ENCODE results near the gene ZNF609. TPM values are rescaled to one million over a fixed set of nuclear protein-coding genes. Genes with fewer than 3 reads are reported as not detected.

The ZNF609 gene
- total RNA-seq, 1 experiment from 2014 or later: 12.9 TPM

DNA sequence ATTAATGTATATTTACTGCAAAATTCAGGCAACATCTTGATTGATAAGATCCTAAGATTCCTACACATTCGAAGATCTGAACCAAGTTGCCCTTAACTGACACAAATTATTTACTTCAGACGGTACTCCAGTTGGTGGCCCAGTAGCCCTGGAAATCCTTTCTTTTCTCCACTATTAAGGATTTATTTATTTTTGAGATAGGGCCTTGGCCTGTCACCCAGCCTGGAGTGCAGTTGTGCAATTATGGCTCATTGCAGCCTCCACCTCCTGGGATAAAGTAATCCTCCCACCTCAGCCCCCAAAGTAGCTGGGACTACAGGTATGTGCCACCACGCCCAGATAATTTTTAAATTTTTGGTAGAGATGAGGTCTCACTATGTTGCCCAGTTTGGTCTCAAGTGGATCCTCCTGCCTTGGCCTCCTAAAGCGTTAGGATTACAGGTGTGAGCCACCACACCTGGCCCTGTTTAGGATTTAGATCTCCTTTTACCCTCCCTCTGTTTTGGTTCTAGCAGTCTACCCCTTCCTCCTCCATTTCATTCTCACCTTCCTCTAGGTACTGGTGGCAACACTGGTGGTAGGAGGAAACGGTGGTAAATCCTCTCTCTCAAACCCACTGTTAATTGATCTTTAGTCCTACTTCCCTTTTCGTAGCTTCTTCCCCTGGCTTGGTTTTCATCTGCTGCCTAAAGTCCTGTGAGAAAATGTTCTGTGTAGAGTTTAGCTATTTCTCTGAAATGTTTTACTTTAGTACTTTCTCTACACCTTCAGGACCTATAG lies 12.7 kb upstream of the ZNF609 start:
- no peak for DNase-seq (ENCODE audit: low read depth, low spot score)
- in situ Hi-C loops (cut with HindIII; ENCODE audit: low pct_unique_long_range_greater_than_20kb, low sequenced_read_pairs): no loop called here

DNA sequence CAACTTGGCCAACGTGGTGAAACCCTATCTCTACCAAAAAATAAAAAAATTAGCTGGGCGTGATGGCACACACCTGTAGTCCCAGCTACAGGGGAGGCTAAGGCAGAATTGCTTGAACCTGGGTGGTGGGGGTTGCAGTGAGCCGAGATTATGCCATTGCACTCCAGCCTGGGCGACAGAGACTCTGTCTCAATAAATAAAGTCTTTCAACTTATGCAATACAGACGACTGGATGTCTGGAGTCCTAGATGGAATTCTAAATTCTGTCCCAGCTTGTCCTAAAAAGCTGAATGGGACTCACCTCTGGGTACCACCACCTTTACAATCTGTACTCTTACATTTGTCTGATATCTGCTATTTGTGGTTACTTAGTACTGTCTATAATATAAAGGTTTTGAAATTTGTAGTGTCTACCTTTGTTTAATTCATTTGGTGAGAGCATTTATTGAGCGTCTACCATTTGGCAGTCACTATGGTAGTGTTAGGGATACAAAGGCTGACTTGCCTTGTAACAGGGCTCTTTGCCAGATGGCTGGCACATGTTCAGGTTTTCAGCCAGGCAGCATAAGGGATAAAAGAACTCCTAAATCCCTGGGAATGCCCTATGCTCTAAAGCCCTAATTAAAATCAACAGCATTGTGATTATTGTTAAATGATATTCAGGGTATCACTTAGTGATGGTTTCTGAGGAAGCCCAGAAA lies 7.2 kb upstream of the ZNF609 start:
- no peak for DNase-seq (ENCODE audit: low read depth, low spot score)
- in situ Hi-C loops (cut with HindIII; ENCODE audit: low pct_unique_long_range_greater_than_20kb, low sequenced_read_pairs): no loop called here

DNA sequence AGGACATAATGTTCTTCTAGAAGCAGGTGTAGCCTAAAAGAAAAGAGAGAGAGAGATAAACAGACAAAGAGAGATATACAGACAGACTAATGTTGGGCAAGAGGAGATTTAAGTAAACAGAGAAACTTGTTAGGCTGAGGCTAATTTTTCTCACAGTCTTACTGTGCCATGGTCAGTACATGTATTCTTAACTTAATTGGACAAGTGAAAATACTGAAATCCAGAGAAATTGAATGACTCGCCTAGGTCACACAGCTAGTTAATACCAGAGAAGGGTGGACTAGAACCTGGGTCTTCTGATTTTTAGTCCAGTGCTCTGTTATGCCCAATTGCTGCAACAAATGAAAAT lies 6.7 kb upstream of the ZNF609 start:
- in situ Hi-C loops (cut with HindIII; ENCODE audit: low pct_unique_long_range_greater_than_20kb, low sequenced_read_pairs): no loop called here
- no peak for DNase-seq (ENCODE audit: low read depth, low spot score)

DNA sequence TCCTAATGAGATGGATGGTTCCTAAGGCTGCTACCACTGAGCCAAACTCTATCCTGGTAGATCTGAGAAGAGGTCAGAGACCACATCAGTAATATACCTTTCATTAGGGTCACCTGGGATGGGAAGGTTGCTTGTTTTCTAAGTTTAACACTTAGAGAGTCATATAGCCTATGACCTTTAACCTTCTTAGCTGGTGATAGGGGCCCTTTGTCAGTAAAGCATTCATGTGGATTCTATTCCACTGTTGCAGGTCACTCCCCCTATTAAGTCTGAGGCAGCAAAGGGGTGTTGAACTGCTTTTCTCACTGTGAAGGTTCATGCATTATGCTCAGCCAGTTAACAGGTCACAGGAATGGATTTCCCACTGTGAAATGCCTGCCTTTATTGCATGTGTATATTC lies 6.1 kb upstream of the ZNF609 start:
- DNase-seq (ENCODE audit: low read depth, low spot score): no peak
- in situ Hi-C loops (cut with HindIII; ENCODE audit: low pct_unique_long_range_greater_than_20kb, low sequenced_read_pairs): no loop called here

DNA sequence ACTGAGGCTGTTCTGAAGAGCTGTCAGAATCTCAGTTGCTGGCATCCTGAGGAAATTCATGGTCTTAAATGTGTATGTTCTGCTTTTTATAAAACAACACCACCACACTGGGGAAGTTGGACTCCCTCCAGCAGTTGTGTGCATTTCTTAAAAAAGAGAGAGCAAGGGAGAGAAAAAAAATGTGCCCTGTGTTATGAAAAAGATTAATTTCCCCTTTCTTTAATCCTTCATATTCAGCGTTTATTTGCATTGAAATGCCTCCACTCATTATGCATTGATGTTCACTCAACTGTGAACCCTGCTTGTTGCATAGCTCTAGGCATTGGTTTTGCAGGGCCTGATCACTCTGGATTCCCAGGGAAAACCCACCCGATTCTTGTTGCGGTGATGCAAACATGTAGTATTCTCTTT lies 4.4 kb upstream of the ZNF609 start:
- no peak for DNase-seq (ENCODE audit: low read depth, low spot score)
- in situ Hi-C loops (cut with HindIII; ENCODE audit: low pct_unique_long_range_greater_than_20kb, low sequenced_read_pairs): no loop called here

DNA sequence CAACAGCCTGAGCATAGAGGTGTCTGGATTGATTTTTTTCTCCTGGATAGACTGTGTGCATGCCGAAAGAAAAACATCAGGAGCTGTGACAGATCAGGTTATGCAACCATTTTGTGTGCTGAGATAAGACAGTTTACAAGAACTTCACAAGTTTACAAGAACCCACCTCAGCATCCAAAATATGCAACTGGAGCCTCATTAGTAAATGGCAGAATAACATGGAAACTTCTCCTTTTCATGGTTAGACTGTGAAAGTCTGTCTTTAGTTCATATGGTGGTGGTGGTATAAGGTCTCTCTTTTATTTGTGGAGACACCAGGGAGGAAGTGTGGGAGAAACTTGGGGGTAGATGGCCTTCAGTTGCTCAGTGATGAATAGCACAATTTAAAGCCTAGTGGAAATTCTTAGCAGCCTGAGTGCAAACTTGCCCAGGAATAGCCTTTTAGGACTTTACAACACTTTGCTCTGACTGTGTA lies 3.7 kb upstream of the ZNF609 start:
- no peak for DNase-seq (ENCODE audit: low read depth, low spot score)
- in situ Hi-C loops (cut with HindIII; ENCODE audit: low pct_unique_long_range_greater_than_20kb, low sequenced_read_pairs): no loop called here

DNA sequence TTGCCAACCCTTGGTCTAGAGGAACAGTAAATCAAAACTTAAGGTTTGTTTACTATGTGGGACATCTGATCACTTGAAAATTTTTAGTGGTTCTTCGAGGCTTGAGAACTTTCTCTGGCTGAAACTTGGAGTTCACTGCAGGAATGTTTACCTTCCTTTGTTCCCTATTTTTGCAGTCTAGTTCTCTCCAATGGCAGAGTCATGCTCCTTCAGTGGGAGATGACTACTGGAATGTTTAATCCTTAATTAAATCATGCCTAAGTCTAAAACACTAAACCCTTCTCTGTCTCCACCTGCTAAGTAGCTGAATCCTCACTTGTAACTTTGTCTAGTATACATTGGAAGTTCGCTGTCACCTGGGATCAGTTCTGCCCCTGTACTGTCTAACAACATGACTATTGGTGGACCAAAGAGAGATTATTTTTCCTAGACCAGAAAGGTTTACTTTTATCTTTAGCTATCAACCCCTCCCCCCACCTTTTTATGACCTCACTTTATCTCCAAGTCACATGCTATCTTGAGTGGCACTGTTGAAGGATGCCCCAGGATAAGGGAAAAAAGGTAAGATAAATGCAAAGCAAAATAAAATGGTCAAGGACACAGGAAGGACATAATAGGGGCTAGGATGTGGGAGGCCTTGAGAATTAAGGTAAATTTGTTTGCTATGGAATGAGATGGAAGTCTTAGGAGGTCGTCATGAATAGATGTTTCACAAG lies 1.2 kb upstream of the ZNF609 start:
- in situ Hi-C loops (cut with HindIII; ENCODE audit: low pct_unique_long_range_greater_than_20kb, low sequenced_read_pairs): no loop called here
- no peak for DNase-seq (ENCODE audit: low read depth, low spot score)

DNA sequence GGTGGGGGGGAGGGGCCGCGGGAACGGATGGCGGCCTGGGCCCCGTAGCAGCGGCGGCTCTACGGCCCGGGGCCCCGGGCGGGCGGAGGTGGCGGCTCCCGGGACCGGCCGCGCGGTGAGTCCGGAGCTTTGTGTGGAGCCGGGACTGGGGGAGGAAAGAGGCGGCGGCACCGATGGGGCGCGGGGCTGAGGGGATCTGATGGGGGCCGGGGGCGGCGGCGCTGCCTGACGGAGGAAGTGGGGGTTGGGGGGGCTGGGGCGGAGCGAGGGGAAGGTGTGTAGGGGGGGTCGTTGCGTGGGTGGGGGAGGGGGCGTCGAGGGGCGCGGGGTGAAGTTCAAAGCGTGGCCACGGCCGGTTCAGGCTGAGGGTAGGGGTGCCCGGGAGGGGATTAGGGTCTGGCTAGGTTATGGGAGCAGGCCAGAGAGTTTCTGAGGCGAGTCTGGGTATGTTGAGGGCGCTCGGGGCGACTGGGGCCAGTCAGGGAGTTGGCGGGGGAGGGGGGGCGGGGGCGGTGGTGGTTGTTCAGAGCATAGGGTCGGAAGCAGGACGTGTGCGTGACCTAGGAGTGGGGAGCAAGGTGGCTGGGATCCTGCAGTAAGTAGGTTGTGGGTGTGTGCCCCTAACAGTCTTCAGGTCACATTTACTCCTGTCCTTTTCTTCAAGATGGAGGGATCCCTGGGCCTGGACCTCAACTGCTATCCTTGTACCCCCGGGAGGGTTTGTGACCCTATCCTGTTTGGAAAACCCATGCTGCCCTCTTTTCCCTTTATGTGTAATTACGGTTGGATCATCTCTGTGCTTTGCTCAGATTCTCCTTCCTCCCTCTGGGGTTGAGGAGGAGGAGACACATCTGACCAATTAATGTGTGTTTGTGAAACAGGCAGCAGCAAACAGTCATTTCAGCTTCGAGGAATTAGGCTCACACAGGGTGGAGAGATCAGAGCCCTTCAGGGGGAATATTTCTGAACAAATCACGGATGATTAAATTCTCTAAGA lies 644 bp downstream of the ZNF609 start:
- in situ Hi-C loops (cut with HindIII; ENCODE audit: low pct_unique_long_range_greater_than_20kb, low sequenced_read_pairs): no loop called here

DNA sequence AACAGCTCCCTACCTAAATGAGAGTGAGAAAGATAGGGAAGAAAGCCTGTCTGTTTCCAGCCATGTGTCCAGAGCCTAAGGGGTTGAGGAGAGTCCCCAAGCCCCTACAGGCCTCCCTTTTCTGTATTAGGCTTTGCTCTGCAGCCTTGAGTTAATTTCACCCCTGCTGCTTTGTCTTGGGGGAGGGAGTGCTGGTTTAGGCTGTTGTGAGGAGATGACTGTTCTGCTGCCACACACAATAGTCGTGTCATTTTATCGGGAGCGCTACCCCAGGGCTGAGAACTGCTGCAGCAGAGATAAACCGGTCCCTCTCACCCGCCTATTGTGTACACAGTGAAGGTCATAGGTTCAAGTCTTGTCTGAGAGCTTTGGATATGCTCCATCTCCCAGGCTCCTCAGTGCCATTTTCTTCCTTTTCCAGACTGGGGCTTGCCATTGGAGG lies 1.4 kb downstream of the ZNF609 start:
- no peak for DNase-seq (ENCODE audit: low read depth, low spot score)
- in situ Hi-C loops (cut with HindIII; ENCODE audit: low pct_unique_long_range_greater_than_20kb, low sequenced_read_pairs): no loop called here

More for the DNA sequence above, 644 bp downstream of the ZNF609 start:
- peak; percentile 70 for DNase-seq (ENCODE audit: low read depth, low spot score)

DNA sequence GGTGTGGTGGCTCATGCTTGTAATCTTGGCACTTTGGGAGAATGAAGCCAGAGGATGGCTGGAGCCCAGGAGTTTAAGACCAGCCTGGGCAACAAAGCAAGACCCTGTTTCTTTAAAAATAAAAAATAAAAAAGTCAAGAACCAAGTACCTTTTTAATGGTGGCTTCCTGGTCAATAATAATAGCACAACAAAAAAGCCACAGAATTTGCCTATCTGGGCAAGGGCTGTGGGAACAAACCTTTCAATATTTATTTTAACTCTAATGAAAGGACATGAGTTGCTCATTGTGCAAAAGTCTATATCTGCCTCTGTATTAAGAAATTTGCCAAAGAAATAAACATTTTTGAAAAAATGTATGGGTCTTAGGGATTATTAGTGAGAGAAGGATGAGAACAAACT lies 2.1 kb downstream of the ZNF609 start:
- in situ Hi-C loops (cut with HindIII; ENCODE audit: low pct_unique_long_range_greater_than_20kb, low sequenced_read_pairs): no loop called here
- no peak for DNase-seq (ENCODE audit: low read depth, low spot score)

DNA sequence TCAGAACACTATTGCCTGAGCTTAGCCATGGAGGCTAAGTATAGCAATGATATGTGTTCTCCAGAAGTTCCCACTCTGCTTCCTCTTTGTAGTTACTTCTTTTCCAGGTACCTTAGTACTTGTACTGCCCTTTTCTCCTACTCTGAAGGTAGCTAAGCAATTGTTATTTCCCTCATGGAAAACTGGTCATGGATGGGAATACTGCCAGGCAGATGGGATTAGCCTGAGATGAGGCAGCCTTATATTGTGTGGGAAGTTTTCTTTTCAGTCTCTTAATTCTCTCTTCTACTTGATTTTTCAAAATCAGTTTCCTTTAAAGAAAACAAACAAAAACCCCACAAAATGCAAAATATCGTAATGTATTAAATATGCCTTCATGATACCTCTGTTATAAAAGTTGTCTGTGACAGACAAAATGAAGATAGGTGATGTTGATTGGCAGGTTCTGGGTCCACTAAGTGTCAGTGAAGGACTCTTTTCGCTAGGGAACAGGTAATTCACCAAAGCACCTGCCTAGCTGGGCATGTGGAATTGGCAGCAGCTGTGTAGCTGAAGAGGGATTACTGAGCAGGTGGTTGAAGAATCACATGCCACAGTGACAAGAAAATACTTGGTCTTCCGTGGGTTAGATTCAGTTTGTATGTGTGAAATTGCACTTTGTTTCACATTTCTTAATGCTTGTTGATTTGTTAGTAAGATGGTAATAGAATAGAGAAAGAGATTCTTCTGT lies 4.1 kb downstream of the ZNF609 start:
- in situ Hi-C loops (cut with HindIII; ENCODE audit: low pct_unique_long_range_greater_than_20kb, low sequenced_read_pairs): no loop called here
- no peak for DNase-seq (ENCODE audit: low read depth, low spot score)

DNA sequence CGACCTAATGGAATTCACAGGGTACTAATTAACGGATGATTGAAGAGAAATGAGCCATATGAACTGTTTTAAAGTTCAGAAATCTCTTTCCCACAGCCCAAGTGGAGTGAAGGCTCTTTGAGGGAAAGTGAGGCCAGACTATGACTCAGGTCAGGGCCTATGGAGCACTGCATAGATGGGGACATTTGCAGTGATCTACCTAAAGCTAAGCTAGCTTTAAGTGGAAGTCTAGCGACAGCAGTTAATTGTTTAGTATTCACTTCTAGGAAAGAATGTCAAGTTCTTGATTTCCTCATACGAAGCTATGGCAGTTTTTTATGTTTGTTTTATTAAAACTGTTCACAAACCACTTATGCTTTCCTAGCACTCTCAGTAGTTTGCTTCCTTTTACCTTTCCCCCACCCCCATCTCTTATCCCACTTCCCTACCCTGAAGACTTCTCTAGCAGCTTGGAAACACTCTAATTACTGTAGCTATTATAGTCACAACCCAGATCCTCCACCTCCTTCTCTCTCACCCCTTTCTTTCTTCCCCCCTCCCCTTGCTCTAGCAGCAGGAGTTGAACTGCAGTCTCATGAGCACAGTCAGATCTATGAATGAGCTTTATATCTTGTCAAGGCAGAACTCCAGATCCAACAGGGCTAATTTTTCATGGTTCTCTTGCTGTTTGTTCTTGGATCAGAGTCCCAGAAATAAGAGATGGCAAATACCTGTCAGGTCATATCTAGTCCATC lies 6.2 kb downstream of the ZNF609 start:
- in situ Hi-C loops (cut with HindIII; ENCODE audit: low pct_unique_long_range_greater_than_20kb, low sequenced_read_pairs): no loop called here
- peak; percentile 9 for DNase-seq (ENCODE audit: low read depth, low spot score)

DNA sequence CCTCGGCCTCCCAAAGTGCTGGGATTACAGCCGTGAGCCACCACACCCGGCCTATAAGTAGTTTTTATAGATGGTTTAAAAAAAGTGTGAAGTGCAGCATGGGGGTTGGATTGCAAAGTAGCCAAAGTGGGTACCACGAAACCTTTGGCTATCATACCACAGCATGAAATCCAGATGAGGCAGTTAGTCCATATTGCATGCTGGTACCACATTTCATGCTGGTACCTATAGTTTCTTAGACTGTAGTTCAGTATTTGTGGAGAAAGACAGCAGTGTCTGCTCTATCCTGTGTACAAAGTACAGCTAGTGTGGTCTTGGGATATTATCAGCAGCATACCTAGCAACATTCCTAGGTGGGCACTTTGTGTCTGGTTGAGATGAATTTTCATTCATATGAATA lies 11.8 kb downstream of the ZNF609 start:
- no peak for DNase-seq (ENCODE audit: low read depth, low spot score)
- in situ Hi-C loops (cut with HindIII; ENCODE audit: low pct_unique_long_range_greater_than_20kb, low sequenced_read_pairs): no loop called here

DNA sequence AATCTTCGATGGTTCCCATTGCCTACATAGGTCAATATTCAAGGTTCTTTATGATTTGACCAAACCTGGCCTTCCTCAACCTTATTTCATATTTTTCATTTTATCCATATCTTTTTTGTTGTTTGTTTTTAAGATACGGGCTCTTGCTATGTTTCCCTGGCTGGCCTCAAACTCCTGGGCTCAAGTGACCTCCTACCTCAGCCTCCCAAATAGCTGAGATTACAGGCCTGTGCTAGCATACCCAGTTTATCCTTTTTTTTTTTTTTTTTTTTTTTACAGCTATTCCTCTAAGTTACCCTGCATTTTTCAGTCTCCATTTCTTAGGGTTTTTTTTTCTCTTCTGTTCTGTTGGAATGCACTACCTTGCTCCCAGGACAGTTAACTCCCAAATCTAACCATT lies 14.5 kb downstream of the ZNF609 start:
- in situ Hi-C loops (cut with HindIII; ENCODE audit: low pct_unique_long_range_greater_than_20kb, low sequenced_read_pairs): no loop called here
- DNase-seq (ENCODE audit: low read depth, low spot score): no peak

DNA sequence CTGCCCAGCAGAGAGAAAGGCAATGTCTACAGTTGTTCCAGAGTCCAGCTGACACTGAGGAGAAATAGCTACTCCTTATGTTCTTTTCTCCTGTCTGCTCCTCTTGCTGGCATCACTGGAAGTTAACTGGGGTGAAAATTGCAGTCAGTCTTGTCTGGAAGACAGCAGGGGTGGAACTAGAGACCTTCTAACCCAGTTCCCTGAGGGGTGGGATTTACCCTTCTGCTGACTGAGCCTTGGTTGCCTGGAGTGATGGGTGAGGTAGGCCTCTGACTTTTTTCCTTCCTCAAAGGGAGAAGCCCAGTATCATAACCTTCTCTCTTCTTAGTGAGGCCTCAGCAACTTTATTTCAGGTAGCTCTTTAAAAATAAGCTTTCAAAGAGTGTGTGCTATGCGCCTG lies 16.2 kb downstream of the ZNF609 start:
- in situ Hi-C loops (cut with HindIII; ENCODE audit: low pct_unique_long_range_greater_than_20kb, low sequenced_read_pairs): no loop called here
- no peak for DNase-seq (ENCODE audit: low read depth, low spot score)

DNA sequence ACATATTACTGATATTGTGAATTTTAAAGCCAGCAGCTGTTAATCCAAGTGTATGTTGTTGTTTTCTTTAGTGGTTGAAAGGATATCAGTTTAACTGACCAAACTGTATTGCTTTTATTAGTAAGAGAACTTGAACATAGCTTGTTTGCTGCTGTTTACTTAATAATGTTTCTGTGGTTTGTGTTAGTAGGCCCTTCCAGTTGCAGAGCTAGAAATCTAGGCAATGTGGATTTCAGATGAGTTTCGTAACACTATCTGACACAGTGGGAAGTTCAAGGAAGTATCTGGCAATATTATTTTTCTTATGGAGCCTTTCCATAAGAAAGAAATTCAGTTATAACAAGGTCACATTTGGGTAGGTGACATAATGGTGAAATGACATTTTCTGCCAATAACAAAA lies 18.5 kb downstream of the ZNF609 start:
- in situ Hi-C loops (cut with HindIII; ENCODE audit: low pct_unique_long_range_greater_than_20kb, low sequenced_read_pairs): no loop called here
- DNase-seq (ENCODE audit: low read depth, low spot score): no peak

All from SK-MEL-5 (cell line).